Activated T-helper 1 cell treated with Interleukin-2 at 50 U/mL for 16 hours (primary cell): ENCODE measurements around the gene BTBD7.
"Not testable (repeated sequence)": the region's sequence is repeated elsewhere in the genome, so short reads cannot be mapped to it uniquely, and the experiment has no call there.

Experiments used
- DNase-seq: peaks from one replicate; pipeline ENCODE4 v3.0.0-alpha.2; 2020; ENCODE audit warnings: low read depth

The BTBD7 gene, protein sequence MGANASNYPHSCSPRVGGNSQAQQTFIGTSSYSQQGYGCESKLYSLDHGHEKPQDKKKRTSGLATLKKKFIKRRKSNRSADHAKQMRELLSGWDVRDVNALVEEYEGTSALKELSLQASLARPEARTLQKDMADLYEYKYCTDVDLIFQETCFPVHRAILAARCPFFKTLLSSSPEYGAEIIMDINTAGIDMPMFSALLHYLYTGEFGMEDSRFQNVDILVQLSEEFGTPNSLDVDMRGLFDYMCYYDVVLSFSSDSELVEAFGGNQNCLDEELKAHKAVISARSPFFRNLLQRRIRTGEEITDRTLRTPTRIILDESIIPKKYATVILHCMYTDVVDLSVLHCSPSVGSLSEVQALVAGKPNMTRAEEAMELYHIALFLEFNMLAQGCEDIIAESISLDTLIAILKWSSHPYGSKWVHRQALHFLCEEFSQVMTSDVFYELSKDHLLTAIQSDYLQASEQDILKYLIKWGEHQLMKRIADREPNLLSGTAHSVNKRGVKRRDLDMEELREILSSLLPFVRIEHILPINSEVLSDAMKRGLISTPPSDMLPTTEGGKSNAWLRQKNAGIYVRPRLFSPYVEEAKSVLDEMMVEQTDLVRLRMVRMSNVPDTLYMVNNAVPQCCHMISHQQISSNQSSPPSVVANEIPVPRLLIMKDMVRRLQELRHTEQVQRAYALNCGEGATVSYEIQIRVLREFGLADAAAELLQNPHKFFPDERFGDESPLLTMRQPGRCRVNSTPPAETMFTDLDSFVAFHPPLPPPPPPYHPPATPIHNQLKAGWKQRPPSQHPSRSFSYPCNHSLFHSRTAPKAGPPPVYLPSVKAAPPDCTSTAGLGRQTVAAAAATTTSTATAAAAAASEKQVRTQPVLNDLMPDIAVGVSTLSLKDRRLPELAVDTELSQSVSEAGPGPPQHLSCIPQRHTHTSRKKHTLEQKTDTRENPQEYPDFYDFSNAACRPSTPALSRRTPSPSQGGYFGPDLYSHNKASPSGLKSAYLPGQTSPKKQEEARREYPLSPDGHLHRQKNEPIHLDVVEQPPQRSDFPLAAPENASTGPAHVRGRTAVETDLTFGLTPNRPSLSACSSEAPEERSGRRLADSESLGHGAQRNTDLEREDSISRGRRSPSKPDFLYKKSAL

DNA sequence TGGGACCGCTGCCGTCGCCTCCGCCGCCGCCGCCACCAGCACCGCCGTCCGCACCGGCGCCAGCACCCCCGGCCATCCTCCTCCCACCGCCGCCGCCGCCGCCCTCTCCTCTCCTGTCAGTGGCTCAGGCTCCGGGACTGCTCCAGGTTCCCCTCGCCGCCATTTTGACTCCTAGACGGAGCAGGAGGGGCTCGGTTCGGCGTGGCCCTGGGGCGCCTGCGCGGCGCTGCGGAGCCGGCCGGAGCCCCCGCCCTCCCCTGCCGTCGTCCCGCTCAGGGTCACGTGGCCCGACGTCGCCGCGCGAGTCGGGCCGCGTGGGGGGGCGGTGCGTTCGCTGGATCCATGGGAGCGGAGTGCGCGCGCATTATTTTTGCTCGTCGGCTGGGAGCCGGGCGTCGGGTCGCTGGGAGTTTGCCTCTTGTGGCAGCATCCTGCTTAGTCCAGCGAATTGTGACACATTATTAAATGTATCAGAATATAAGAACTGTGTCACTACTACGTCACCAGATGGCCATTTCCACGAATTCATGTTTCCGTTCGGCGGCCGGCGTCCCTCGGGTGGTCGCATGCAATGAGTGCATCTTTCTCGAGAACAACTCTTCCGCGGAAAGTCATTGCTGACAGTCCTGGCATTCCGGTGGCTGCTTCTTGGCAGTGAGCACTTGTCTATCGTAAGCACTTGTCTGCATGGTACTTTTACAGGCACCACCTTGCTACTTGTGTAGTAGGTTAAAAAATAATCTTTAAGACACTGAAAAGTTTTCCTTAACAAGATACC, at the start of gene BTBD7:
TSS of gene BTBD7 (minus strand) at position 184 of the 778 bp plus-strand sequence. CDS start 36,985 bp downstream, outside the sequence.
- DNase-seq, result peak; percentile 94

DNA sequence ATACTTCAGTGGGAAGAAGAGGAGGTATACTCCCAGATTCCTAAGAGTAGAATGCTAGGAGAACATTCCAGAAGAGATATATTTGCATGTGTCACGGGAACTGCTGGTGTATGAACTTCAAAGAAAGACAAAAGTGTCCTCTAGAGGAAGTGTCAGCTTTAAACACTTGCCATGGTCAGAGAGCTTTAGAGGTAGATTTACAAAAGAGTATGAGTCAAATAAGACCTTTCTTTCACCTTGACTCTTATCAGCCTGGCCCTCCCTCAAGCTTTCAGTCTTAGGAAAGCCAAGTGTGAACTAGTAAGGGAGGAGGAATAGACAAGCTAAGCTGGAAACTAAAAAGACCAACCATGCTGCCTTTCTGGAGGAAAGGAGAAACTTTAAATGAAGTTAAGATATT, 48.8 kb upstream of the BTBD7 start:
- no peak for DNase-seq

DNA sequence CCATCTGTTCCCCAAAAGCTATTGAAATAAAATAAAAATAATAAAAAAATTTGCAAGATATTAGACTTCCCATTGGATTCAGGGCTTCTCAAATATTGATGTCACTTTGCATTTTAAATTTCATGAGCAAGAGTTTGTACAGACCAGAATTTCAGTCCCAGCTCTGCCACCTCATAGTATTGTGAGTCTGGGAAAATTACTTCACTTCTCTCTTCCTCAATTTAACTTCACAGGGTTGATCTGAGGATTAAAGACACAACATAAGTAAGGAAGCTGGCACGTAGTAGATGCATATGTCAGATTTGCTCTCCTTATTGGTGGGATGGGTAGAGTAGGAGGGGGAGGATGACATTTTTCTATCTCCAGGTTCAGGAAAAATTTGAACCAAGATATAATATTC, 47.0 kb upstream of the BTBD7 start:
- no peak for DNase-seq

- no peak for DNase-seq
Measured at GRCh38 chr14:93375673-93376156, 42.9 kb upstream of the BTBD7 start.

GRCh38 chr14:93369713-93370266, 37.0 kb upstream of the BTBD7 start:
- no peak for DNase-seq

- no peak for DNase-seq
Measured at GRCh38 chr14:93368996-93369712, 36.3 kb upstream of the BTBD7 start.

DNA sequence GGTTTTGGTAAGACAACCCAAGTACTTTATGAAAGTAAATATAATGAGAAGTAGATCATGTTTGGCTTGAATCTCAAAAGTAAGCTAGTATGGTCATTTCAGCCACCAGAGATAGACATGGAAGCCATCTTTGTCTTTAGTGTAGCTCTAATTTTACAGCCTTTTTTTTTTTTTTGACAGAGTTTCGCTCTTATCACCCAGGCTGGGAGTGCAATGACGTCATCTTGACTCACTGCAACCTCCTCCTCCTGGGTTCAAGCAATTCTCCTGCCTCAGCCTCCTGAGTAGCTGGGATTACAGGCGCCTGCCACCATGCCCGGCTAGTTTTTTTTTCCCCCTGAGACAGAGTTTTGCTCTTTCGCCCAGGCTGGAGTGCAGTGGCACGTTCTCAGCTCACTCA, 22.0 kb upstream of the BTBD7 start:
- not testable (repeated sequence) for DNase-seq

- no peak for DNase-seq
Measured at GRCh38 chr14:93348292-93348691, 15.5 kb upstream of the BTBD7 start.

GRCh38 chr14:93347850-93348249, 15.0 kb upstream of the BTBD7 start:
- DNase-seq, result no peak

- DNase-seq, result no peak
Measured at GRCh38 chr14:93346926-93347721, 14.3 kb upstream of the BTBD7 start, which contains the start of gene COX8C. TSS of gene COX8C (plus strand) at chr14:93347182. CDS start at chr14:93347269, 87 bp downstream.

DNA sequence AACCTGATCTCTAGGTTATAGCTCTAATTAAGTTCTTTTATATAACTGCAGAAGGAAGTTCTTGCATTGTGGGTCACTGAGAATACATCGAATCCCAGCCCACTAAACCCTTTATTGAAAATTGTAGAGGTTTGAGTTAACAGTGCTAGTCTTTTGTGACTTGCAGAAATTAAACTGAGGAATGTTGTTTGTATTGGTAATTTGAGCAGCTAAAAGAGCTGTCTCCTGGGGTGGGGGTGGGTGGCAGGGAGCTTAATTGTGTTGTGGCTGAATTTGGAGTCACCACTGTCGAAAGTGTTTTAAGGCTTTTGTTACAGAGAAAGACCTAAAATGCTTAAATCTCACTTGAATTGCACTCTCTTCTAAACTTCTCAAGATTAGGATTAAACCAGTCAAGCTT, 11.0 kb upstream of the BTBD7 start:
- DNase-seq, result no peak

DNA sequence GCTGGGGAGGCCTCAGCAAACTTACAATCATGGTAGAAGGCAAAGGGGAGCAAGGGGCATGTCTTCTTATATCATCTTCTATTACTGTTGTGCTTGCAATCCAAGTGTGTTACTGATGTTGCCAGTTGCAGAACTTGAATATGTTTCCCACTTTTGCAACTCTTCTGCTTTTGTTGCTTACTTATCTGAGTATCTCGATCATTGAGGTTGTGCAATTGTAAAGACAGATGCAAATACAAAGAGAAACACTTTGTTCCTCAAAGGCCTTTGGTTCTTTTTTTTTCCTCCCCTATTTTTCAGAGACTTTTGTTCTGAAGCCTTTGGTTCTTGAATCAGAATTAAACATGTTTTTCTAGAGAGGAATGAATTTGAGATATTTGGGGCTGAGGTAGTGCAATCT, 10.4 kb upstream of the BTBD7 start:
- no peak for DNase-seq

DNA sequence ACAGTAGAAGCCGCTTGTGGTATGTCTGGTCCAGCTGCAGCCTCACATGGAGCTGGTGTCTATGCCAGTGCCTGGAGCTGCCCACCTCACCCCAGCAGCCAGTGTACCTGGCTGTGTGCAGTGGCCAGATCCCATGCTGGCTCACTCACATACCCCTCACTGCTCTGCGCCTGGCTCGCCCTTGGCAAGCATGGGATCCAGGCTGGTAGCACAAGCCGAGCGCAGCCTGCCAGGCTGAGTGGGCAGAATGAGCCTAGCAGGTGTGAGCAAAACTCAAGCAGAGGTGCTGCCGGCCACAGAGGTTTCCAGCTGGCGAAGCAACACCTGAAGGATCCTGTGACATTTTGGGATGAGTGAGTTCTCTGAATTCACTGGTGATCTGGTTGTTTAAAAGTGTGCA, 5.0 kb upstream of the BTBD7 start:
- no peak for DNase-seq

DNA sequence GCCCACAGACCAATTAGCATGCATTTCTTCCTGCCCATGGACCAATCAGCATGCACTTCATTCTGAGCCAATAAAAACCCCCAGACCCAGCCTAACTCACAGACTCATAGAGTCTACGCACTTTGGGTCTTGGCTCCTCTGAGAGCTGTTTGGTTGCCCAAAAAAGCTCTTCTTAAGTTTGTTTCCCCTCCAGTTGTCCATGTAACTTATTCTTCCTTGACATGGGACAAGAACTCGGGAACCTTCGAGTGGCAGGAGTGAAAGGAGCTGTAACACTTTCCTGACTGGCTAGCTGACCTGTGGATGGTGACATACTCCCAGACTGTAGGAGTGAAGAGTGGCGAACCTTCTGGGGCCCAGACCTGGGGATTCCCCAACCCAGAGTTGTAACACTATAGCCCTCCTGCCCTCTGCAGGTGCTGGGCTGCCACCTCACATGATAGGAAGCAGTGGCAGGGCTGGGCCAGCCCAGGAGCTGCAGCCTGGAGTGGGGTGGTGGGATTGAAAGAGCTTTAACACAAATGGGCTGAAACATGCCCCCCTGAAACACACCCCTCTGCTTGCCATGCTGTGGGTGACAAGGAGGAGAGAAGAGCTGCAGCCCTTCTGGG, 4.4 kb upstream of the BTBD7 start:
- no peak for DNase-seq

DNA sequence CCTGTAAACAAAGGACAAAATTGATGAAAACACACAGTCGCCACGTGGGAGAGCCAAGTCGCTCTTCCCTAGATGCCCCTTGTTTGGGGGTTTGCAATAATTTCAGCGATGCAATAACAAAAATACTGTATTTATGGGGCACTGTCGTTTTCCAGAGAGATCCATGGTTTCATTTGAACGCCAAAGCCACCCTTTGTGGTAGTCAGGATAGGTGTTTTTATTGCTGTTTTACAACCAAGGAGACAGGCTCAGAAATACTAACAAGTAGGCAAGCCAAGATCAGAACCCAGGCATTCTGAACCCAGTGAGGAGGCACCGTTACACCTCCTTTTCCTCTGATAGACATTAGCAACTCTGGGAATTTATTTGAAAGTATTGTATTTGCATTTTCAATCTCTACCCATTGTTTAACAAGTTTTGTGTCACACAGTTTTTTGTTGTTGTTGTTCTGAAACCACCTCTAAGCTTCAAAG, 831 bp upstream of the BTBD7 start:
- DNase-seq, result no peak

DNA sequence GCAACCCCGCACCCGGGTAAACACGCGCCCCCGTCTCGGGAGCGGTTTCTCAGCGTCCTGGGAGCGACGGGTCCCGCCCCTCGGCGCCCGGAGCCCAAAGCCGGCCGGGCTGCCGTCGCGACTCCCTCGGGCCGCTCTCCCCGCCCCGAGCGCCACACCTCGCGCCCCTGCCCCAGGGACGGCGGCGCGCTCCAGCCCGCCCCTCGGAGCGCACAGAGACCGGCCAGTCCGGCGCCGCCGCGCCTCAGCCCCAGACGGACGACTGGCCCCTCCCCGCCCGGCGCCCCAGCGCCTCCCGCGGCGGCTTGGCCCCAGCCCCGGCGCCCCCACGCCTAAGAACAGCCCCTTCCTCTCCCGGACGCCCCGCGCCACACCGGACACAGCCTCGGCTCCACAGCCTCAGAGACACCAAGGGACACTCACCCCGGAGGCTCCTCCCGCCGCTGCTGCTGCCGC, 411 bp downstream of the BTBD7 start:
- no peak for DNase-seq

DNA sequence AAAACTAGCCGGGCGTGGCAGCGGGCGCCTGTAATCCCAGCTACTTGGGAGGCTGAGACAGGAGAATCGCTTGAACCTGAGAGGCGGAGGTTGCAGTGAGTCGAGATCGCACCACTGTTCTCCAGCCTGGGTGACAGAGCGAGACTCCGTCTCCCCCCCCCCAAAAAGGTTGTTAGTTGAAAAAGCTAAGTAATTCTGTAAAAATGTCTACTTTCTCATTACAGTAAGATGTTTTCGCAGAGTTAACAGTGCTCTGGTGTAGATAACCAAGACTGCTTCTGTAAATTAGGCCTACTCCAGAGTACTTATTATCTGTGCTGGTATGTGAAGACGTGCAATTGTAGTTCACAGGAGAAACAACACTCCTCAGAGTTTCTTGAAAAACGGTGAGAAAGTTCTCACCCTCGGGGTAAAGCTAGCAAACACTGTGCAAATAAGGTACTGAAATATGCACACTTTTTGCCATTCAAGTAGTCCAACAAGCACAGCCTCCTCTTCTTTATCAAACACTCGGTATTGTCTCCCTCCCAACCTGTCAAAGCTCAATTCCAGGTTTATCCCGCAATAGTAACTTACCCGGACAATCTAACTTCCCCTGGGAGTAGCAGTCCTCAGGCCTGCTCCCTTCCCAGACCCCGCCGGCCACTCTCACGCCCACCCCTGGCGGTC, 974 bp downstream of the BTBD7 start:
- no peak for DNase-seq

- no peak for DNase-seq
Measured at GRCh38 chr14:93331002-93331727, 1.7 kb downstream of the BTBD7 start.
